ENCODE data around the gene TNFRSF13B.

GRCh38 chr17:16994631-16995030, 22.7 kb upstream of the TNFRSF13B start:
- TF ChIP-seq CTCF (IDR thresholded peaks at IDR 0.05; ENCODE audit: low read length) = no peak
- no peak for TF ChIP-seq EZH2 (IDR thresholded peaks at IDR 0.05; ENCODE audit: borderline replicate concordance, low read length)
